H1 (cell line): ENCODE data around the gene PSMC1. TPM values are rescaled to one million over a fixed set of nuclear protein-coding genes. Genes with fewer than 3 reads are reported as not detected.

Experiments used
- CTCF ChIA-PET: fragments of 300-600 bp; sonication (Branson Sonifier 250); formaldehyde crosslinking; loops from one replicate; lab custom pipeline; 2021; ENCODE audit not compliant: partially characterized antibody; lab: Charles Lee
- POLR2A ChIA-PET: fragments of 300-600 bp; sonication (Branson Sonifier 250); formaldehyde crosslinking; loops from one replicate; lab custom pipeline; 2021; ENCODE audit warnings: inconsistent platforms; ENCODE audit not compliant: partially characterized antibody; lab: Charles Lee
- DNase-seq, 2 experiments: peaks; one replicate each; pipeline versions ENCODE4 v3.0.0 to v3.0.0-alpha.2; 2010 to 2022; ENCODE audit warnings: low spot score in 2 of 2, low read depth in 1 of 2, mixed read lengths in 1 of 2
- FAIRE-seq: peaks from 2 replicates; lab custom pipeline; 2011; peaks lifted over from hg19 to GRCh38; lab: Jason Lieb, UNC
- H2AFZ ChIP-seq: 2 replicates; pipeline ENCODE4 v1.8.1; 2012; ENCODE audit warnings: low read length, inconsistent platforms
- H2AK5ac ChIP-seq: 2 replicates; pipeline ENCODE4 v1.6.1; 2013; ENCODE audit warnings: low read depth, low read length
- H2BK120ac ChIP-seq: replicated peaks from 2 replicates; pipeline ENCODE3; 2013; ENCODE audit warnings: low read depth, low read length, inconsistent platforms
- H2BK12ac ChIP-seq: 2 replicates; pipeline ENCODE4 v1.6.1; 2013; ENCODE audit warnings: low read depth, low read length
- H2BK15ac ChIP-seq: 2 replicates; pipeline ENCODE4 v1.6.1; 2013; ENCODE audit warnings: low read length
- H2BK20ac ChIP-seq: 2 replicates; pipeline ENCODE4 v1.6.1; 2013; ENCODE audit warnings: low read length
- H2BK5ac ChIP-seq: 2 replicates; pipeline ENCODE4 v1.6.1; 2013; ENCODE audit warnings: low read depth, low read length
- H3K14ac ChIP-seq: 2 replicates; pipeline ENCODE4 v1.6.1; 2013; ENCODE audit warnings: inconsistent platforms; ENCODE audit not compliant: insufficient read length
- H3K18ac ChIP-seq: 2 replicates; pipeline ENCODE4 v1.6.1; 2013; ENCODE audit warnings: low read length; ENCODE audit errors: extremely low read depth
- H3K23ac ChIP-seq: 2 replicates; pipeline ENCODE4 v1.6.1; 2013; ENCODE audit warnings: inconsistent platforms; ENCODE audit not compliant: insufficient read length
- H3K23me2 ChIP-seq: 2 replicates; pipeline ENCODE4 v1.6.1; 2013; ENCODE audit warnings: low read depth, low read length
- H3K27ac ChIP-seq: 2 replicates; pipeline ENCODE4 v1.6.1; 2011; ENCODE audit warnings: low read depth, low read length, inconsistent platforms
- H3K27me3 ChIP-seq, 4 experiments: replicated peaks in 1 of 4; 1 replicate in 1 of 4; 2 replicates in 3 of 4; pipeline versions ENCODE4 v1.6.1 to v1.8.1; 2011 to 2013; ENCODE audit warnings: low read length in 3 of 4, mild to moderate bottlenecking in 3 of 4, inconsistent platforms in 2 of 4, mixed read lengths in 2 of 4, moderate library complexity in 1 of 4; ENCODE audit not compliant: control insufficient read depth in 3 of 4, insufficient read depth in 3 of 4; ENCODE audit errors: extremely low read depth in 1 of 4
- H3K36me3 ChIP-seq, 4 experiments: 2 replicates each; pipeline versions ENCODE4 v1.6.1 to v1.8.1; 2011 to 2013; ENCODE audit warnings: mild to moderate bottlenecking in 4 of 4, low read length in 3 of 4, moderate library complexity in 2 of 4, control low read depth in 1 of 4, inconsistent platforms in 1 of 4; ENCODE audit not compliant: insufficient read depth in 4 of 4, control insufficient read depth in 2 of 4
- H3K4ac ChIP-seq: replicated peaks from 2 replicates; pipeline ENCODE3; 2013; ENCODE audit warnings: low read length, low read depth, mixed read lengths, inconsistent platforms; ENCODE audit not compliant: insufficient read length
- H3K4me1 ChIP-seq, 4 experiments: replicated peaks in 1 of 4; 1 replicate in 1 of 4; 2 replicates in 3 of 4; pipeline versions ENCODE4 v1.6.1 to v1.8.1; 2011 to 2013; ENCODE audit warnings: low read length in 3 of 4, inconsistent platforms in 2 of 4, mixed read lengths in 1 of 4; ENCODE audit not compliant: insufficient read depth in 4 of 4, control insufficient read depth in 3 of 4
- H3K4me2 ChIP-seq, 2 experiments: 2 replicates each; pipeline versions ENCODE4 v1.6.1 to v1.8.1; 2011 to 2013; ENCODE audit warnings: low read depth in 2 of 2, low read length in 2 of 2, control low read depth in 1 of 2, inconsistent platforms in 1 of 2, mild to moderate bottlenecking in 1 of 2; ENCODE audit not compliant: insufficient read depth in 1 of 2
- H3K4me3 ChIP-seq, 4 experiments: fragments of 200-600, 300-600 bp in 1 of 4; sonication (generic), shearing (Covaris generic), sonication (Bioruptor Twin) in 1 of 4; 2 replicates each; pipeline versions ENCODE4 v1.5.1 to v1.8.1; 2011 to 2016; ENCODE audit warnings: low read length in 4 of 4, low read depth in 3 of 4, control low read depth in 2 of 4, inconsistent platforms in 2 of 4, mild to moderate bottlenecking in 2 of 4, mixed read lengths in 1 of 4, moderate library complexity in 1 of 4; ENCODE audit not compliant: insufficient read depth in 2 of 4; ENCODE audit errors: extremely low read depth in 1 of 4
- H3K56ac ChIP-seq: replicated peaks from 2 replicates; pipeline ENCODE3; 2013; ENCODE audit warnings: low read depth, mild to moderate bottlenecking, mixed read lengths, low read length, inconsistent platforms; ENCODE audit not compliant: insufficient read length
- H3K79me1 ChIP-seq: 2 replicates; pipeline ENCODE4 v1.6.1; 2013; ENCODE audit warnings: low read depth, low read length, control low read depth
- H3K79me2 ChIP-seq, 2 experiments: 2 replicates each; pipeline versions ENCODE4 v1.6.1 to v1.8.1; 2012 to 2013; ENCODE audit warnings: low read length in 2 of 2, mild to moderate bottlenecking in 2 of 2, inconsistent platforms in 1 of 2; ENCODE audit not compliant: insufficient read depth in 2 of 2, control insufficient read depth in 1 of 2
- H3K9ac ChIP-seq, 4 experiments: replicated peaks in 1 of 4; 1 replicate in 1 of 4; 2 replicates in 3 of 4; pipeline versions ENCODE4 v1.6.1 to v1.8.1; 2011 to 2013; ENCODE audit warnings: low read depth in 3 of 4, low read length in 3 of 4, control low read depth in 2 of 4, mild to moderate bottlenecking in 2 of 4, moderate library complexity in 2 of 4, inconsistent platforms in 1 of 4; ENCODE audit errors: extremely low read depth in 1 of 4
- H3K9me3 ChIP-seq, 2 experiments: 2 replicates each; pipeline versions ENCODE4 v1.6.1 to v1.8.1; 2012 to 2013; ENCODE audit warnings: mild to moderate bottlenecking in 2 of 2, moderate library complexity in 2 of 2, control low read depth in 1 of 2, inconsistent platforms in 1 of 2, low read depth in 1 of 2, low read length in 1 of 2, mixed read lengths in 1 of 2; ENCODE audit not compliant: insufficient read depth in 2 of 2
- H4K20me1 ChIP-seq, 2 experiments: replicated peaks in 1 of 2; 2 replicates each; pipeline versions ENCODE3 to v1.8.1; 2011 to 2013; ENCODE audit warnings: inconsistent platforms in 2 of 2, low read length in 2 of 2, mild to moderate bottlenecking in 1 of 2; ENCODE audit not compliant: insufficient read depth in 2 of 2, control insufficient read depth in 1 of 2
- H4K5ac ChIP-seq: 2 replicates; pipeline ENCODE4 v1.6.1; 2013; ENCODE audit warnings: low read length, low read depth, mixed read lengths, inconsistent platforms; ENCODE audit not compliant: insufficient read length
- H4K8ac ChIP-seq: 2 replicates; pipeline ENCODE4 v1.8.0; 2013; ENCODE audit warnings: mild to moderate bottlenecking, moderate library complexity, low read length, inconsistent platforms; ENCODE audit not compliant: insufficient read depth; ENCODE audit errors: extremely low read depth
- H4K91ac ChIP-seq: replicated peaks from 2 replicates; pipeline ENCODE3; 2013; ENCODE audit warnings: low read length, mixed read lengths, inconsistent platforms; ENCODE audit not compliant: insufficient read length
- MAX ChIP-seq: IDR thresholded peaks from 2 replicates; pipeline ENCODE4 v1.6.1; 2012; ENCODE audit warnings: inconsistent platforms
- SAP30 ChIP-seq: fragments of 300-600 bp; sonication (generic); IDR thresholded peaks from 2 replicates; pipeline ENCODE4 v1.7.1; 2012; ENCODE audit warnings: low read length, moderate library complexity, mild to moderate bottlenecking, inconsistent platforms; ENCODE audit not compliant: insufficient read depth, insufficient replicate concordance
- TAF1 ChIP-seq: IDR thresholded peaks from 2 replicates; pipeline ENCODE4 v1.6.1; 2011; ENCODE audit warnings: mild to moderate bottlenecking, low read depth, low read length
- WGBS, 2 experiments: shearing (Covaris generic) in 1 of 2; methylation state at CpG; one replicate each; pipeline versions ENCODE4 v1.1.6 to v1.1.7; 2013 to 2015; ENCODE audit warnings: low lambda C conversion rate in 2 of 2, mixed read lengths in 2 of 2, inconsistent platforms in 1 of 2, low coverage in 1 of 2, missing lambda C conversion rate in 1 of 2; ENCODE audit not compliant: insufficient replicate concordance in 2 of 2, insufficient coverage in 1 of 2, insufficient read length in 1 of 2; ENCODE audit errors: extremely low coverage in 1 of 2, missing lambda C conversion rate in 1 of 2; 5-methylcytosine and 5-hydroxymethylcytosine counted together
- polyA plus RNA-seq, 7 experiments: library from polyadenylated mRNA; depleted of rRNA in 3 of 7; stranded (reverse) in 5 of 7; unstranded in 2 of 7; fragments of >200 nt in 5 of 7; fragments of 200-250 nt in 2 of 7; gene quantifications; 1 replicate in 5 of 7; 2 replicates in 1 of 7; 4 replicates in 1 of 7; pipeline versions ENCODE4 v1.2.1 to v1.2.3, GENCODE V29; 2011 to 2013; ENCODE audit warnings: missing spikeins in 2 of 7, mixed read lengths in 2 of 7
- total RNA-seq: library from RNA; stranded (reverse); fragmentation: NEBNext Ultra II Directional; extraction: Animal tissue kit (Norgen Biotek cat#: 25700); gene quantifications from 2 replicates; pipeline ENCODE4 v1.2.1, GENCODE V29; 2021

The PSMC1 gene
- total and polyA plus RNA-seq, 2 of the 8 experiments (the other 6 are each of a cell fraction or from before 2014, with no cell fraction given) = 46.2 to 99.6 TPM

DNA sequence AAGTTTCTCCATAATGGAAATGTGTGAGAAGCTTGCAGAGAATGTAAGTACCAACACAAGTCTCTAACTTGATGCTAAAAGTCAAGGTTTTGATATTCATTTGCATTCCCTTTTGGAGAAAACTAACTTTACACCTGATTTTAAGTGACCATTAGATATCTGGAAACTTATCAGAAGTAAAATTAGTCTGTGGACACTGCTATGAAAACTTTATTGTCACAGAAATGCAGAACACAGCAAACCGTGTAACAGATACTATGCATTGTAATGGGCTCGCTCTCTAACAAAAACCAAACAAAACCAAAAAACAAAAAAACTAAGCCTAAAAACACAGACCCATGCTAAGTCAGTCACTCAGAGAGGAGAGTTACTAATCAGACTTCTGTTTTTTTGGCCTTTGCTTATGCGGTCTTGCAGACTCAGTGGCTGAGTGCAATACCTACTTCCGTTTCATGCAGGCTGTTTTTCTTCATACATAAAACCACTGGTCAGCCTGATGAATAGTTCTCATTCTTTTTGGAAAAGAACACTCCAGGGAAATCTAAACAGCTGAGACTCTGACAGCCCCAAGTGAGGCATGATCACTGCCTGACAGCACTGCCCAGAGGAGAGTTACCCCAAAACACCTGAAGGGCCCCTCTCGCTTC is 39.6 kb downstream of the PSMC1 start:
- H3K9me3 ChIP-seq = peaks cover 0 to 5% of the 10 kb centered on the region in 2 experiments; a peak in 2 of 4 replicates
- FAIRE-seq = no peak

More for the DNA sequence above, 39.6 kb downstream of the PSMC1 start:
- H2AFZ ChIP-seq = no peak overlapping the region
- peaks cover 0 to 23% (median 1%) of the 10 kb centered on the region in 4 experiments; a peak in 4 of 8 replicates for H3K36me3 ChIP-seq
- H3K4me2 ChIP-seq = no peak overlapping the region
- no peak overlapping the region for H3K23ac ChIP-seq
- H2BK20ac ChIP-seq = no peak overlapping the region
- no peak overlapping the region for H2BK120ac ChIP-seq
- WGBS, 2 experiments = 84% methylated on average over 5 of the region's 5 CpGs; no CpG with 5 or more reads in 1 of the 2 experiments
- no peak overlapping the region for H4K91ac ChIP-seq
- H3K79me2 ChIP-seq = no peaks in the 10 kb centered on the region
- no peaks in the 10 kb centered on the region for H3K23me2 ChIP-seq
- no peak overlapping the region for H3K4me3 ChIP-seq
- H2BK12ac ChIP-seq = no peak overlapping the region
- no peak overlapping the region for H2AK5ac ChIP-seq
- no peaks in the 10 kb centered on the region for H3K27me3 ChIP-seq
- DNase-seq = no peak
- H3K4ac ChIP-seq = no peak overlapping the region
- no peak overlapping the region for H3K9ac ChIP-seq
- H3K27ac ChIP-seq = no peak overlapping the region
- H3K79me1 ChIP-seq = no peaks in the 10 kb centered on the region
- H2BK15ac ChIP-seq = no peak overlapping the region
- ChIA-PET CTCF (interaction anchor here (1.1 kb wide), 1 partner anchor 12 kb away, joined by 3 read pairs; no protein-coding TSS in a partner anchor), POLR2A (no interaction called here)
- no peak overlapping the region for H3K18ac ChIP-seq
- H3K4me1 ChIP-seq = peaks cover 0 to 4% (median 0%) of the 10 kb centered on the region in 4 experiments; a peak in 1 of 7 replicates
- TF ChIP-seq TAF1 = no peak
- no peak for TF ChIP-seq MAX
- no peak for TF ChIP-seq SAP30
- no peak overlapping the region for H3K14ac ChIP-seq
- no peaks in the 10 kb centered on the region for H4K20me1 ChIP-seq
- no peak overlapping the region for H2BK5ac ChIP-seq
- H4K5ac ChIP-seq = no peak overlapping the region
- H4K8ac ChIP-seq = no peak overlapping the region
- no peak overlapping the region for H3K56ac ChIP-seq
